ENCODE measurements around the gene KLF3.

- TF ChIP-seq GATA2 (IDR thresholded peaks at IDR 0.05; ENCODE audit: low read depth, low read length): no peak
- TF ChIP-seq GATA3 (IDR thresholded peaks at IDR 0.05; ENCODE audit: low read depth, low read length): no peak
Measured at GRCh38 chr4:38660838-38661237, 3.2 kb upstream of the KLF3 start.

Data from SH-SY5Y (cell line).